GM23338 (cell line): ENCODE results near the gene RRP9.

Experiments
- CREB1 ChIP-seq: fragments of 250-450 bp; sonication (Bioruptor Pico); IDR thresholded peaks from 2 replicates; pipeline ENCODE4 v1.5.0; 2020; ENCODE audit warnings: low read depth, mild to moderate bottlenecking, moderate library complexity
- CTCF ChIP-seq, 2 experiments: fragments of 200-600 bp in 1 of 2; sonication (generic) in 1 of 2; conservative IDR thresholded peaks; 2 replicates each; pipeline versions ENCODE4 v1.5.1 to v1.6.1; 2016 to 2017; ENCODE audit warnings: antibody characterized with exemption in 2 of 2, low read depth in 2 of 2, mild to moderate bottlenecking in 2 of 2, moderate library complexity in 1 of 2
- ETS1 ChIP-seq: IDR thresholded peaks from 2 replicates; pipeline ENCODE4 v1.6.1; 2016; ENCODE audit warnings: antibody characterized with exemption
- EZH2 ChIP-seq: fragments of 200-600 bp; sonication (generic); IDR thresholded peaks from one replicate; pipeline ENCODE4 v1.8.0; 2017; ENCODE audit warnings: antibody characterized with exemption, mild to moderate bottlenecking, low read depth; ENCODE audit not compliant: unreplicated experiment
- EZH2phosphoT487 ChIP-seq: fragments of 200-600 bp; sonication (generic); IDR thresholded peaks from one replicate; pipeline ENCODE4 v1.8.1; 2018; ENCODE audit warnings: antibody characterized with exemption; ENCODE audit not compliant: unreplicated experiment
- JUNB ChIP-seq: IDR thresholded peaks from one replicate; pipeline ENCODE4 v1.6.1; 2016; ENCODE audit warnings: antibody characterized with exemption; ENCODE audit not compliant: unreplicated experiment
- NANOG ChIP-seq: IDR thresholded peaks from 2 replicates; pipeline ENCODE4 v1.6.1; 2016; ENCODE audit warnings: antibody characterized with exemption, borderline replicate concordance
- POLR2AphosphoS5 ChIP-seq: IDR thresholded peaks from 2 replicates; pipeline ENCODE4 v1.6.1; 2016; ENCODE audit warnings: antibody characterized with exemption, low read depth
- REST ChIP-seq: IDR thresholded peaks from one replicate; pipeline ENCODE4 v1.6.1; 2018; ENCODE audit warnings: antibody characterized with exemption; ENCODE audit not compliant: unreplicated experiment
- STAT1 ChIP-seq: IDR thresholded peaks from one replicate; pipeline ENCODE4 v1.6.1; 2016; ENCODE audit warnings: antibody characterized with exemption; ENCODE audit not compliant: unreplicated experiment
- ZNF114 ChIP-seq: fragments of 250-450 bp; sonication (Bioruptor Pico); IDR thresholded peaks from 2 replicates; pipeline ENCODE4 v1.5.0; 2020; ENCODE audit warnings: mild to moderate bottlenecking, moderate library complexity
- ZNF462 ChIP-seq: fragments of 250-450 bp; sonication (Bioruptor Pico); IDR thresholded peaks from 2 replicates; pipeline ENCODE4 v1.5.0; 2020; ENCODE audit warnings: mild to moderate bottlenecking, moderate library complexity

GRCh38 chr3:51978143-51978502 is 36.4 kb upstream of the RRP9 start:
- TF ChIP-seq CTCF (conservative IDR thresholded peaks at IDR 0.05; ENCODE audit: low read depth in 2 of 2) (no peak), CREB1 (no peak), EZH2 (no peak), ETS1 (no peak), REST (no peak), POLR2AphosphoS5 (no peak), JUNB (no peak), EZH2phosphoT487 (no peak), NANOG (no peak), ZNF114 (CRISPR knock-in tag) (no peak), ZNF462 (CRISPR knock-in tag) (no peak), STAT1 (no peak)
